ENCODE measurements around the gene LIN7C. TPM values are rescaled to one million over a fixed set of nuclear protein-coding genes. Genes with fewer than 3 reads are reported as not detected.
A peak's percentile ranks its signal among the peaks of the same experiment; 100 is the strongest.

LIN7C gene
- total and polyA plus RNA-seq, 2 donors (not counting 1 experiment from before 2014, with no cell fraction given) = 6.2 to 24.2 TPM

GRCh38 chr11:27475622-27476021 lies 30.9 kb downstream of the LIN7C start:
- no peaks in the 10 kb centered on the region for H4K20me1 ChIP-seq (ENCODE audit: control insufficient read depth, insufficient read depth, low read length, poor library complexity, severe bottlenecking)
- H2AFZ ChIP-seq (ENCODE audit: insufficient read depth, low read depth, low read length, poor library complexity, severe bottlenecking) = no peak overlapping the region
- no peaks in the 10 kb centered on the region for H3K9me3 ChIP-seq (ENCODE audit: control extremely low read depth in 1 of 3, control insufficient read depth in 2 of 3, insufficient read depth in 1 of 3, low read length in 2 of 3)
- ATAC-seq (ENCODE audit: low read depth) (no peak), DNase-seq (no peak)
- H3K4me3 ChIP-seq (ENCODE audit: control extremely low read depth in 1 of 5, extremely low read depth in 1 of 5, insufficient read depth in 1 of 5, low read depth in 2 of 5, low read length in 4 of 5) = no peak overlapping the region
- Mint-ChIP-seq H3K4me3 (no peak overlapping the region), H3K27ac (no peak overlapping the region), H3K9me3 (ENCODE audit: insufficient read depth) (no peaks in the 10 kb centered on the region), H3K27me3 (peaks cover 4% of the 10 kb centered on the region), H3K4me1 (peaks cover 16% of the 10 kb centered on the region)
- no peak overlapping the region for H3K4me2 ChIP-seq (replicated peaks; ENCODE audit: low read depth, low read length, poor library complexity, severe bottlenecking)
- no peak overlapping the region for H3K9ac ChIP-seq (ENCODE audit: low read length)
- no peaks in the 10 kb centered on the region for H3K36me3 ChIP-seq (replicated peaks in 1 of 2; ENCODE audit: control extremely low read depth in 1 of 2, control insufficient read depth in 1 of 2, extremely low read depth in 1 of 2, insufficient read depth in 2 of 2, low read length in 1 of 2)
- 100% methylated on average over 4 of the region's 5 CpGs for WGBS (ENCODE audit: insufficient coverage)
- CTCF ChIA-PET = interaction anchor here (1.6 to 4.6 kb wide), 3 partner anchors 11 to 22 kb away, joined by 3 to 28 read pairs (median 27); no protein-coding TSS in a partner anchor
- intact Hi-C loops (cut with micrococcal nuclease) = no loop called here
- H3K79me2 ChIP-seq (ENCODE audit: control insufficient read depth, insufficient read depth, low read length) = no peaks in the 10 kb centered on the region
- no peak for TF ChIP-seq CTCF (IDR thresholded peaks at IDR 0.05)
- TF ChIP-seq EZH2 (IDR thresholded peaks at IDR 0.05; ENCODE audit: borderline replicate concordance, insufficient read depth, low read depth, low read length, poor library complexity, severe bottlenecking) = no peak
- peaks cover 9 to 10% of the 10 kb centered on the region in 2 donors for H3K4me1 ChIP-seq (ENCODE audit: control insufficient read depth in 2 of 2, insufficient read depth in 2 of 2, low read length in 2 of 2)
- POLR2A ChIA-PET = no interaction called here
- peaks cover 0 to 2% (median 0%) of the 10 kb centered on the region in 4 experiments for H3K27me3 ChIP-seq (replicated peaks in 1 of 4; ENCODE audit: control extremely low read depth in 1 of 4, control insufficient read depth in 3 of 4, insufficient read depth in 4 of 4, low read length in 3 of 4)
- no peak overlapping the region for H3K27ac ChIP-seq (ENCODE audit: low read length in 2 of 2)

- WGBS (ENCODE audit: insufficient coverage) = 23% methylated on average over 3 of the region's 9 CpGs
- peak overlapping the region; percentile 5 for H3K27ac Mint-ChIP-seq
Measured at GRCh38 chr11:27473017-27473406, 33.6 kb downstream of the LIN7C start.

More at GRCh38 chr11:27473017-27473406, 33.6 kb downstream of the LIN7C start:
- Histone ChIP-seq H2AFZ (ENCODE audit: insufficient read depth, low read depth, low read length, poor library complexity, severe bottlenecking) (peak overlapping the region; percentile 71), H3K9ac (ENCODE audit: low read length) (no peak overlapping the region), H3K4me1 (ENCODE audit: control insufficient read depth in 2 of 2, insufficient read depth in 2 of 2, low read length in 2 of 2) (peaks cover 11% of the 10 kb centered on the region in 2 donors), H3K79me2 (ENCODE audit: control insufficient read depth, insufficient read depth, low read length) (no peaks in the 10 kb centered on the region), H3K9me3 (ENCODE audit: control extremely low read depth in 1 of 3, control insufficient read depth in 2 of 3, insufficient read depth in 1 of 3, low read length in 2 of 3) (no peaks in the 10 kb centered on the region), H4K20me1 (ENCODE audit: control insufficient read depth, insufficient read depth, low read length, poor library complexity, severe bottlenecking) (no peaks in the 10 kb centered on the region), H3K27me3 (replicated peaks in 1 of 4; ENCODE audit: control extremely low read depth in 1 of 4, control insufficient read depth in 3 of 4, insufficient read depth in 4 of 4, low read length in 3 of 4) (peaks cover 0 to 8% (median 0%) of the 10 kb centered on the region in 4 experiments), H3K4me3 (ENCODE audit: control extremely low read depth in 1 of 5, extremely low read depth in 1 of 5, insufficient read depth in 1 of 5, low read depth in 2 of 5, low read length in 4 of 5) (peak overlapping the region in 2 of 5 experiments; percentile 66 to 72), H3K36me3 (replicated peaks in 1 of 2; ENCODE audit: control extremely low read depth in 1 of 2, control insufficient read depth in 1 of 2, extremely low read depth in 1 of 2, insufficient read depth in 2 of 2, low read length in 1 of 2) (no peaks in the 10 kb centered on the region), H3K4me2 (replicated peaks; ENCODE audit: low read depth, low read length, poor library complexity, severe bottlenecking) (peak overlapping the region; percentile 94), H3K27ac (ENCODE audit: low read length in 2 of 2) (no peak overlapping the region)
- ATAC-seq (ENCODE audit: low read depth) (no peak), DNase-seq (no peak)
- Mint-ChIP-seq H3K27me3 (peaks cover 4% of the 10 kb centered on the region), H3K9me3 (ENCODE audit: insufficient read depth) (no peaks in the 10 kb centered on the region), H3K4me1 (peaks cover 22% of the 10 kb centered on the region), H3K4me3 (peak overlapping the region; percentile 91)
- intact Hi-C loops (cut with micrococcal nuclease) = loop anchor here (2.0 kb wide), 1 partner anchor 110 kb away; the partner anchor contains the start of gene CCDC34
- ChIA-PET POLR2A (no interaction called here), CTCF (interaction anchor here (0.7 to 2.5 kb wide), 6 partner anchors 9 to 289 kb away, joined by 3 to 13 read pairs (median 4); no protein-coding TSS in a partner anchor)
- no peak for TF ChIP-seq EZH2 (IDR thresholded peaks at IDR 0.05; ENCODE audit: borderline replicate concordance, insufficient read depth, low read depth, low read length, poor library complexity, severe bottlenecking)
- TF ChIP-seq CTCF (IDR thresholded peaks at IDR 0.05) = no peak
